Fibroblast of the aortic adventitia (primary cell): Measurements from ENCODE around the gene IL36A. TPM values are rescaled to one million over a fixed set of nuclear protein-coding genes. Genes with fewer than 3 reads are reported as not detected.

Source experiments
- DNase-seq: peaks from one replicate; pipeline ENCODE4 v3.0.0-alpha.2; 2010; ENCODE audit warnings: low read depth
- H3K4me3 ChIP-seq: 2 replicates; pipeline ENCODE4 v1.5.1; 2011; ENCODE audit warnings: low read depth, mild to moderate bottlenecking, control low read depth, low read length, moderate library complexity
- total RNA-seq: library from RNA; depleted of rRNA; stranded (reverse); fragments of >200 nt; gene quantifications from 2 replicates; pipeline ENCODE4 v1.2.3, GENCODE V29; 2012; ENCODE audit warnings: low replicate concordance
- TF ChIP-seq, protein P1 (sequence below): IDR thresholded peaks from 2 replicates; pipeline ENCODE4 v1.5.1; 2011; ENCODE audit warnings: mild to moderate bottlenecking, low read length, control low read depth, inconsistent platforms; ENCODE audit not compliant: insufficient read depth

The IL36A gene
- total RNA-seq, 1 donor, result not detected

DNA sequence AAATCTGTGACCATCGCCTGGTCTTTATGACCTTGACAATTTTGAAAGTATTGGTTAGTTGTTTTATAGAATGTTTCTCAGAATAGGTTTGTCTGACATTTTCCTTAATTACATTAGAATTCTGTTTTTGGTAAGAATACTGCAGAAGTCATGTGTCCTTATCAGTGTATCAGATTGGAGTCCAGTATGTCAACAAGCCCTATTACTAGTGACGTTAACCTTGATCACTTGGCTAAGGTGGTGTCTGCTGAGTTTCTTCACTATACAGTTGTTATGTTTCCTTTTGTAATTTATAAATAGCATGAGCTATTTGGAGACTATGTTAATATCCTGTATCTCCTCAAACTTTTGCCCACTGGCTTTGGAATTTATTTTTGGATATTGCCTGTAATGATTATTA lies 38.2 kb upstream of the IL36A start:
- TF ChIP-seq, protein P1, sequence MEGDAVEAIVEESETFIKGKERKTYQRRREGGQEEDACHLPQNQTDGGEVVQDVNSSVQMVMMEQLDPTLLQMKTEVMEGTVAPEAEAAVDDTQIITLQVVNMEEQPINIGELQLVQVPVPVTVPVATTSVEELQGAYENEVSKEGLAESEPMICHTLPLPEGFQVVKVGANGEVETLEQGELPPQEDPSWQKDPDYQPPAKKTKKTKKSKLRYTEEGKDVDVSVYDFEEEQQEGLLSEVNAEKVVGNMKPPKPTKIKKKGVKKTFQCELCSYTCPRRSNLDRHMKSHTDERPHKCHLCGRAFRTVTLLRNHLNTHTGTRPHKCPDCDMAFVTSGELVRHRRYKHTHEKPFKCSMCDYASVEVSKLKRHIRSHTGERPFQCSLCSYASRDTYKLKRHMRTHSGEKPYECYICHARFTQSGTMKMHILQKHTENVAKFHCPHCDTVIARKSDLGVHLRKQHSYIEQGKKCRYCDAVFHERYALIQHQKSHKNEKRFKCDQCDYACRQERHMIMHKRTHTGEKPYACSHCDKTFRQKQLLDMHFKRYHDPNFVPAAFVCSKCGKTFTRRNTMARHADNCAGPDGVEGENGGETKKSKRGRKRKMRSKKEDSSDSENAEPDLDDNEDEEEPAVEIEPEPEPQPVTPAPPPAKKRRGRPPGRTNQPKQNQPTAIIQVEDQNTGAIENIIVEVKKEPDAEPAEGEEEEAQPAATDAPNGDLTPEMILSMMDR, result no peak
- no peak overlapping the region for H3K4me3 ChIP-seq
- DNase-seq, result no peak

DNA sequence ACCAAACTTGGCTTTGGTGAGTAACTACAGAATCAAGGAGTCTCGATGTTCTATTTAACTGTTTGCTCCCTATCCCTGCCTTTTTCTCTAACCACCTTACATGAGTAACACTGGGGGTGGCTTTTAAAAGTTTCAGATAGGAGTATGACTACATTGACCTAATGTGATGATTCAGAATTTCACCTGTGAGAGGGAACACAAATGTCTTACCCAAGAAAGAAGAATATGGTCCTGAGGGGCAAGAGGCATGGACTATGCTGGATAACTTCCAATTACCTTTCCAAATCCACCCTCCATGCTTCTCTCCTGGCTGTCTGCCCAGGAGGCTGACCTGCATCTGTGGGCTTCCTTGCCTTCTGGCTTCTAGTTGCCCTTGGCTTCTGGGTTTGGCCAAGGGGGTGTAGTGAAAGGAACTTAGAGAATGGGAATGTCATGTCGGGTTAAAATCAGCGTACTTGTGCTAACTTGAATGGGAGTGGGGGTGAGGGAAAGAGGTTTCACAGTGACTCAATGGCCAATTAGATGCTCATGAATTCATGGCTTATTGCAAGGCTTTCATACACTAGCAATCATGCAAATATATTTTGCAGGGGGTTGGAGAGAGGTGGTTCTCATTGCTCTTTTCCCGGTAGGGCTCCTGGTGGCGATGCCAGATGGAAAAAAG lies 32.7 kb upstream of the IL36A start:
- TF ChIP-seq, protein P1, result no peak
- no peak overlapping the region for H3K4me3 ChIP-seq
- DNase-seq, result no peak

DNA sequence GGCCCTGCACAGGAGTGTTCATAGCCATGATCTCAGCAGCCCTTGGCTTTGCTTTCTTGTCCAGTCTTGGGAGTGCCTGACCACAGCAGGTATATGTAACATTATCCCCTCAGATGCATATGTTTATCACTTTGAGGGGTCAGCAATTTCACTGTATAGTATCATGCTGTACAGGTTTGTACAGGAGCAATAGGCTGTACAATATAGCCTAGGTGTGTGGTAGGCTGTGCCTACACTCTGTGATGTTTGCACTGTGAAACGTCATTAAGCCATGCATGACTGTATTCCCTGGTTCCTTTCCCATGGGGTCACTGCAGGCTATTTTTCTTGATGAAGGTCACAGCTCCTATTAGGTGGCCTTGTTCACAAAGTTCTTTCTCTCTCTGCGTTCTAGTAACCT lies 32.1 kb upstream of the IL36A start:
- no peak for DNase-seq
- TF ChIP-seq, protein P1, result no peak
- H3K4me3 ChIP-seq, result no peak overlapping the region

DNA sequence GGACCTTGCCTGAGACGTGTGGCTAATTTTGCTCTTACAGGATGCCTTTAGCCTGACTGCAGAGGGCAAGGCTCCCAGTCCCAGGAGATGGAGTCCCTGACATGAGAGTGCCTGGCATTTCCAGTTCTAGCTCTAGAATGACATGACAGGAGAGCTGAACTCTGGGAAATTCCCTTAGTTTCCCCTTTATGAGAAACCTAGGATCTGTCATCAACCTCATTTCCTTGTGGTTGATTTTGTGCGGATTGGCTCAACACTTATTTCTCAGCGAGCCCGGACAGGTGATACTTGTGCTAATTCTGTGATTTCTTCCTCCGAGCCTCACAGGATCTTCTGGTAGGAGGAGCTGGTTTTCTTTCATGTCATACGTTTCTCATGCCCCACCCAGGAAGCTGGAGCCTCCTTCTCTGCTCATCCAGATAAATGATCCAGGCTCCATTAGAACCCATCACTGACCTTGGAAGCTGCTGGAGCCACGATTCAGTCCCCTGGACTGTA lies 27.7 kb upstream of the IL36A start, which contains the start of gene IL36G:
Gene IL36G, plus strand, starts transcription at position 448 of the 498 bp plus-strand sequence. CDS start 633 bp downstream, outside the sequence.
- TF ChIP-seq, protein P1, result no peak
- no peak for DNase-seq
- no peak within 1 kb of the TSS for H3K4me3 ChIP-seq

DNA sequence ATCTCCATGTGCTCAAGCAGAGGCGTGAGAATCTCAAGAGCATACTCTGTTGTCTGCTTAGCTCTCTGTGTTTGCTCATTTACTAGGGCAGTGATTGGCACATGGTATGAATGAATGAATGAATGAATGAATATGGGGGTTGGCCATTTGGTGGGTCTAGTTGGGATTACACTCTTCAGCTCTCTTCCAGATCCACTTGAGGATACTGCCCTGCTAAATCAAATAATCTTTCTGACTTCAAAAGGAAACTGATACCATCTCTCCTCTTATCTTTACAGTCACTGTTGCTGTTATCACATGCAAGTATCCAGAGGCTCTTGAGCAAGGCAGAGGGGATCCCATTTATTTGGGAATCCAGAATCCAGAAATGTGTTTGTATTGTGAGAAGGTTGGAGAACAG lies 25.5 kb upstream of the IL36A start:
- TF ChIP-seq, protein P1, result no peak
- DNase-seq, result no peak
- no peak overlapping the region for H3K4me3 ChIP-seq

DNA sequence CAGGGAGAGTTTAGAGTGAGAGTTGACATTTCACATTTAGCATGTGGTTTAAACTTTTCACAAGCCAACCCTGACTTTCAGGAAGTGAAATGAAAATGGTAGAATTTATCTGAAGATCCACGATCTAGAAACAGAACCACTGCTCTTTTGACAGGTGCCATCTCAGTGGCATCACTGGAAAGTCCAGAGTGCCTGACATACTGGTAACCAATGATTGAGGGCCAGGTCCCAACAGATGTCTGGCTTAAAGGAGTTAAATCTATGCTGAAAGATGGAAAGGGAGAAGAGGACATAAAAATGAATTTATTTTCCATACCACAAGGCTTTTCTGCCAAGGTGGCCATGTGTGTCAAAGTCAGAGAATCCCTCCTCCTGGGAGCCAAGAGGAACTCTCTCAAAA lies 24.7 kb upstream of the IL36A start:
- TF ChIP-seq, protein P1, result no peak
- H3K4me3 ChIP-seq, result no peak overlapping the region
- DNase-seq, result no peak
